Left kidney (tissue), 2 donors: ENCODE results near the gene PROK1. TPM values are rescaled to one million over a fixed set of nuclear protein-coding genes. Genes with fewer than 3 reads are reported as not detected.
A peak's percentile ranks its signal among the peaks of the same experiment; 100 is the strongest.
"Not testable (repeated sequence)": the region's sequence is repeated elsewhere in the genome, so short reads cannot be mapped to it uniquely, and the experiment has no call there.

Experiments
- DNase-seq: peaks from one replicate; pipeline ENCODE4 v3.0.0-alpha.2; 2013
- polyA plus RNA-seq: library from polyadenylated mRNA; unstranded; fragments of 120-200 nt; gene quantifications from one replicate; pipeline ENCODE4 v1.2.1, GENCODE V29; 2013; ENCODE audit not compliant: insufficient read length

The PROK1 gene
- polyA plus RNA-seq, 1 donor = 0.17 TPM

DNA sequence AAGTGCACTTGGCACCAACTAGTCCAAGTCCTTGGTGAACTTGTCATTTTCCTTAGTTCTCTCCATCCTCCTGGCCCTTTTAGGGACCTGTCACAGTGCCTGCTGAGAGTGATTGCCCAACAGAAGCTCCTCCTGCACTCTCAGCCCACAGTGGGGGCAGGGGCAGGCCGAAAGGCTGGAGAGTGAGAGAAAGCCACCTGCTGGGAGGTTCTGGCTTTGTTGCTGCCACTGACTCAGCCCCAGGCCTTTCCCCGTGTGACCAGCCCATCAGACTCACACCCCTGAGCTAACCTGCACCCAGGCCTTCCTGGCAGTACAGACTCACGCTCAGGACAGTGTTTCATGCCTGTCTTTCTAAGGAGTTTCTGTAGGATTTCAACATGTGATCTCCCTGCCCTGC is 17.1 kb upstream of the PROK1 start:
- DNase-seq = no peak

DNA sequence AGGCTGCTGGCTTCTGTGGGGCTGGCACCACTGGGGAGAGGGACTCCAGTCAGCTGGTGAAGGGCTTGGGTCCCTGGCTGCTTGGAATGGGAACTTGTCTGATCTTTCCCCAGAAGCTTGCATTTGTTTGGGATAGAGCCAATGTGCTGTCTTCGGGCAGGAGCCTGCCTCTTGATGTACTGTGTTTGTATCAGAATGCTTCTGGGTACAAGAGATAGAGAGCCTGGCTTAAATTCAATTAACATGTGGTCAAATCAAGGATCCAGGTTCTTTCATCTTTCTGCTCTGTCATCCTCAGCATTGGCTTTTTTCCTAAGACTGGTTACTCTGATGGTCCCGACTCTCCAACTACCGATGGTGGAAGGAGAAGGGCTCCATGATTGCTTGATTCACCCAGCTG is 16.0 kb upstream of the PROK1 start:
- DNase-seq = no peak

- DNase-seq = peak; percentile 36
These were observed 14.3 kb upstream of the PROK1 start for GRCh38 chr1:110436635-110437034.

- DNase-seq = not testable (repeated sequence)
These were observed 13.2 kb upstream of the PROK1 start for GRCh38 chr1:110437645-110438299.

- no peak for DNase-seq
These were observed 12.1 kb upstream of the PROK1 start for GRCh38 chr1:110438893-110439292.

- not testable (repeated sequence) for DNase-seq
These were observed 11.1 kb upstream of the PROK1 start for GRCh38 chr1:110439873-110440272.

DNA sequence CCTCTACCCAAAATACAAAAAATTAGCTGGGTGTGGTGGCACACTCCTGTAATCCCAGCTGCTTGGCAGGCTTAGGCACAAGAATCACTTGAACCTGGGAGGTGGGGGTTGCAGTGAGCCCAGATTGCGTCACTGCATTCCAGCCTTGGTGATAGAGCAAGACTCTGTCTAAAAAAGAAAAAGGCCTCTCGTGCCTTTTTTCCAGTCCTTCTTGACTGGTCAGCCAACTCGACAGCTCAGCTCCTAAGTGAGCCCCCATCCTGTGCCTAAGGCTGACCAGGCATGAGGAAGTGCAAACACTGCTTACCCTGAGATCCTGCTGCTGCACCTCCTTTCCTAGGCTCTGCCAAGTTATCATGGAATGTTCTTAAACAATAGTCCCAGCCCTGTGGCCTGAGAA is 10.1 kb upstream of the PROK1 start:
- DNase-seq = no peak

DNA sequence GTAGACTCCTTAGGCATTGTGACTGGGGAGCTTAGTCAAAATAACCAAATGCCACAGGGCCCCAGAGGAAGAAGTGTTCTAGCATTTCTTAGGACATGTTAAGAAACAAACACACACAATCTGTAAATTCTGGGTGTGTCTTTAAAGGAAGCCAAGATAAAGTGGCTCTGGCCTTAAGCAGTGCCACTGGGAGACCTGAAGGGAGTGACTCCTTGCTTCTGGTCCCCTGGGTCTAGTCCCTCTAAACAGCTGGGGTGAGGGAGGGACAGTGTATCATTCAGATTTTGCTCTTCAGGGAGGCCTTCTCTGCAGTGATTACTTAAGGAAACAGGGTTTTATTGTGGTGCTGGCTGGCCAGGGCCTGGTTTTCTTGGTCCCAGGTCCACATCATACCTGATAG is 9.1 kb upstream of the PROK1 start:
- DNase-seq = no peak

DNA sequence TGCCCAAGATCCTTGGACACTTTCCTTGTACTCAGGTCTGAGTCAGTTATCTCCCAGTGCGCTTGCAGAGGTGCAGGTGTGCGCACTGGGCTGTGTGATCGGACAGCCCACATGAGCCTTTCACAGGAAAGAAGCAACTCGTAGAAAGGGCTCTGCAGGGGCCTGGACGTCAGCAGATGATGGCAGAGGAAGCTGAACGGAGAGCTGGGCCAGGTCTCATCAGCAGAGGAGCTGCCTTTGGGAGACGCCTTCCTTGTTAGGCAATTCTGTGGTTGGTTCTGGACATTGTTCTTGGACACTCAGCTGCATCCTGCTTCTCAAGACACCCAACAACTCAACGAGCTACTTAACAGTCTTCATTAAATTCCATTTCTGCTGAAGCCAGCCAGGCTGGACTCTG is 7.5 kb upstream of the PROK1 start:
- no peak for DNase-seq

- DNase-seq = no peak
These were observed 6.4 kb upstream of the PROK1 start for GRCh38 chr1:110444561-110444960.

DNA sequence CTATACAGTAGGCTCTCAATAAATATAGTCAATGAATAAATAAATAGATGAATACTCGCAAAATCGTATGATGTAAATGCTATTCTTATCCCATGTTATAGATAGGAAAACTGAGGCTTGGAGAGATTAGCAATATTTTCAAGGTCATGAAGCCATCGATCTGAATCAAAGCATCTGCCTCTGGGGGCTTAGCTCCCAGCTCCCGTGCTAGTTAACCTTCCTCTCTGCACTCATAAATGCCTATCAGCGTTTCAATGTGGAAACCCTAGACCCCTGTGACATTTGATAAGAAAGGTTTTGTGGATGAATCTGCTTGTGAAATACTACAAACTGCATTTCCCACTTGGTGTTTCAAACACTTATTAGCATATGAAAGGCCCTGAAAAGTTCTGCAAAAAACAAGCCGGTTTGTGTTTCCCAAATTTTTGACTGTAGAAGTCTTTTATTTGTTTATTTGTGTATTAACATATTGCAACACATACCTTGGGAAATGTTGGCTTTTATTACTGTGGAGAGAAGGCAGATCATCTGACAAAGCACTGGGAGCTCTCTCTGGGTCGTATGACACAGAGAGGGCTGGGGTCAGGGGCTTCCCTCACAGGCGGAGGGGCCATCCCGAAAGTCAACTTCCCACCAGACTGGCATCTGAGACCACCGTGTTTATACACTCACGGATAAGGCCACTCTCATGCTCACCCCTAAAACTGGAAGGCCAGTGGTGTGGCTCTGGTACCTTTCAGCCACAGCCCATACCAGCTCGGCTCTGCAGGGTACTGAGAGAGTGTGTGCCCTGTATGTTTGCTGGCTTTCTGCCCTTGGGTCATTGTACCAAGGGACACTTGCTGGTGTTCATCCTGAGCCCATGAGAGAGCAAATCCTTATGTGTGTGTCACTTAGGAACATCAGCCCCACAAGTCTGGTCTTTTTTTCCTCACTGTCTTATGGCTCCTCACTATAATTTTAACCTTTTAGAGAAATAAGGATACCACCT is 993 bp upstream of the PROK1 start:
- no peak for DNase-seq

DNA sequence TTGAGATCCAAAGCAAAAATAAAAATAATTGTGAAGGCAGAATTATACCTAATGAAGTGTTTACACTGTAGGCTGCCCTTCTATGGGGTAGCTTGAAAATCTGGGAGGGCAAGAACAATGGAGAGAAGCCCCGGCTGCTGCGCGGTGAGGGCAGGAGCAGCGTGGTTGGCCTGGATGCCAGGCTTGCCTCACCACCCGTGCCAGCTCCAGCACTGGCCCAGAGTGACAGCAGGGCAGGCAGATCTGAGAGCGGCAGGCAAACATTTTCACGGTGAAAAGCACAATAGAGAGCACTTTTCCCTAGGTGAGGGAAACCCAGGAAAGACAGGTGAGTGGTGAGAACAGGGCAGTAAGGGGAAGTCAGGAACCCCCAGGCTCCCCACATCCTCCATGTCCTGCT is 1.4 kb downstream of the PROK1 start:
- no peak for DNase-seq

GRCh38 chr1:110453829-110454228 is 2.9 kb downstream of the PROK1 start:
- no peak for DNase-seq

- DNase-seq = no peak
These were observed 3.4 kb downstream of the PROK1 start for GRCh38 chr1:110454328-110454727.

DNA sequence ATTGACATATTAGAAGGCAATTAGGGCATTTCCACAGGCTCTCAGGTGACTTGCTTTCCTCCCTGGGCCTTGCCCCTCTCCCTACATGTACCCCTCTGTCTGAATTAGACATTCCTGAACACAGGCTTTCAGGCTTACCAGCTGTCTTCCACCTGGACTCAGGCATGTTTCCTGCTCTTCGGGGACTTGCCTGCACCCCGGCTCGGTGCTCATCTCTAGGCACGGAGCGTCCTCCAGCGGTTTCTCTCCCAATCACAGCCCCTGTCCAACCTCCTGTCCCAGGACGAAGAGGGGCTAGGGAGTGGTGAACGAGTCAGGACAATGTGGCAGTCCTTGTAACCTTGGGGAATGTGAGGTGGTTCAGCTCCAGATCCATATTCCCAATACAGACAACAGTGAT is 4.2 kb downstream of the PROK1 start:
- no peak for DNase-seq

DNA sequence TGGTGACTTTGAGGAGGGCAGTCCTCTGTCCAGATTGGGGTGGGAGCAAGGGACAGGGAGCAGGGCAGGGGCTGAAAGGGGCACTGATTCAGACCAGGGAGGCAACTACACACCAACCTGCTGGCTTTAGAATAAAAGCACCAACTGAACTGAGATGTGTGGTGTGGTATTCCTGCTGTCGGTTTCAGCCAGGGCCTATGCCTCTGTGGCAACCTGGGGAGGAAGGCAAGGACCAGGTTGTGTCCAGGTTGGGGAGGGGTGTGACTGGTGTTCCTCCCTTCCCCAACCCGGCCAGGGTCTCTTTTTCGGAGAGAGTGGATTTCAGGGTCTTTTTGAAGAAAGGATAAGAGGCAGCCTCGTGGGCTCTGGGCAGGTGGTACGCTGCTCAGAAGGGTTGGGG is 6.3 kb downstream of the PROK1 start:
- DNase-seq = no peak

- peak; percentile 77 for DNase-seq
These were observed 9.6 kb downstream of the PROK1 start for GRCh38 chr1:110460253-110461220.

DNA sequence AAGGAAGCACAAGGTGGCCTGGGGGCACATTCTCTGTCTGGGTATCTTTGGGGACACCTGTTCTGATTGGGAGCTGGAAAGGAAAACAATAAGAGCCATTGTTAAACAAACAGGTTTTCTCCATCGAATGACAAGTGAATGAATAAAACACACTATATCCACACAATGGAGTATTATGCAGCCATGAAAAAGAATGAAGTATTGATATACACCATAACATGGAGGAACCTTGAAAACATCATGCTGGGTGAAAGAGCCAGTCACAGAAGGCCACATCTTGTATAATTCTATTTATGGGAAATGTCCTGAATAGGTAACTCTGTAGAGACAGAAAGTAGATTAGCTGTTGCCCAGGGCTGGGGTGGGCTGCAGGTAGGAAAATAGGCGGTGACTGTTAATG is 11.1 kb downstream of the PROK1 start:
- DNase-seq = no peak

DNA sequence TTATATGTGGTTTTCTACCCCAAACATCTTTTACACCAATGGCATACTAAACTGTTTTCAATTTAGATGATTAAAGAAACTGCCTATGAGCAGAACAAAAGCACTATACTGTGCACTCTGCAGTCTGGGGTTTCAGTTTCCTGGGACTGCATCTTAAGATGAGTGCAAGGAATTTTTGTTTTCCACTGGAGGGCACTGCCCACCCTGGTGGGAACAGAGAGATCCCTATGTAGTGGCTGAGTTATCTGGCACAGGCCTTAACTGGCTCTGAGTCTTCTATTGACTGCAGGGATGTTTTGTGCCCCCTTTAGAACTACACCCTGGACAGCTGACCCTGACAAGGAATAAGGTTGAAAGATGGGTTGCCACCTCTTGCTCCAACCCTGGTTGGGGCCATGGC is 12.0 kb downstream of the PROK1 start:
- DNase-seq = no peak

GRCh38 chr1:110463725-110464124 is 12.8 kb downstream of the PROK1 start:
- DNase-seq = no peak

DNA sequence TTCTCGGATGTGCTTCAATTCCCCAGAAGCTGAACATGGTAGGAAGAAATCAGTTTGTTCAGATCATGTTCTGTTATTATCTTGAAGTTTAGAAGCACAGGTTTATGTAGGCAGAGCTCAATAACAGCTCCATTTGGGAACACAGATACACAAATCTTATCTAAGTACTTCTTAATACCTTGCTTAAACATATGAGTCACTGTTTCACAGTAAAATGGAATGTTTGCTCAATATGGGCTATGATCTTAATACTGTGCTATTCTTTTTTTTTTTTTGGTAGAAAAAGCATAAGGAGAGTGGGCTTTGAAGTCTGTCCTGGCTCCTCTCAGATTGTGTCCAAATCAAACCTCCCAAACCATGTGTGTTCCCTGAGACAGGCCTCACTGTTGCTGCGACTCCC is 13.4 kb downstream of the PROK1 start:
- DNase-seq = no peak
